ENCODE results near the gene KCNN2.

Gene KCNN2

GRCh38 chr5:114362977-114363761, 1.3 kb downstream of the KCNN2 start:
- DNase-seq = no peak

- DNase-seq = no peak
Observed at GRCh38 chr5:114363837-114364236, 2.0 kb downstream of the KCNN2 start.

GRCh38 chr5:114367029-114367428, 5.2 kb downstream of the KCNN2 start:
- DNase-seq = no peak

- no peak for DNase-seq
Observed at GRCh38 chr5:114369680-114370417, 8.0 kb downstream of the KCNN2 start.

- DNase-seq = no peak
Observed at GRCh38 chr5:114377050-114377844, 15.4 kb downstream of the KCNN2 start.

GRCh38 chr5:114377946-114378345, 16.1 kb downstream of the KCNN2 start:
- no peak for DNase-seq

- no peak for DNase-seq
Observed at GRCh38 chr5:114380721-114381120, 18.9 kb downstream of the KCNN2 start.

- no peak for DNase-seq
Observed at GRCh38 chr5:114387433-114387832, 25.6 kb downstream of the KCNN2 start.

GRCh38 chr5:114390431-114390830, 28.6 kb downstream of the KCNN2 start:
- DNase-seq = no peak

GRCh38 chr5:114391321-114391720, 29.5 kb downstream of the KCNN2 start:
- no peak for DNase-seq

- DNase-seq = no peak
Observed at GRCh38 chr5:114393159-114393558, 31.3 kb downstream of the KCNN2 start.

GRCh38 chr5:114402206-114402605, 40.3 kb downstream of the KCNN2 start:
- DNase-seq = no peak

- no peak for DNase-seq
Observed at GRCh38 chr5:114407783-114408182, 45.9 kb downstream of the KCNN2 start.

GRCh38 chr5:114408847-114409246, 47.0 kb downstream of the KCNN2 start:
- no peak for DNase-seq

GRCh38 chr5:114411380-114411931, 49.6 kb downstream of the KCNN2 start:
- no peak for DNase-seq

GRCh38 chr5:114412510-114413171, 50.8 kb downstream of the KCNN2 start:
- DNase-seq = no peak

GRCh38 chr5:114415760-114416159, 53.9 kb downstream of the KCNN2 start:
- DNase-seq = no peak

GRCh38 chr5:114416254-114416653, 54.4 kb downstream of the KCNN2 start:
- no peak for DNase-seq

- DNase-seq = no peak
Observed at GRCh38 chr5:114417519-114417918, 55.6 kb downstream of the KCNN2 start.

GRCh38 chr5:114418176-114419066, 56.6 kb downstream of the KCNN2 start:
- DNase-seq = no peak

- DNase-seq = no peak
Observed at GRCh38 chr5:114419067-114419388, 57.2 kb downstream of the KCNN2 start.

GRCh38 chr5:114419959-114420358, 58.1 kb downstream of the KCNN2 start:
- no peak for DNase-seq
